PFSK-1 (cell line): ENCODE data around the gene MAP2K5.

Source experiments
- FOXP2 ChIP-seq: optimal IDR thresholded peaks from 2 replicates; pipeline ENCODE3; 2011; ENCODE audit warnings: borderline replicate concordance, control low read depth, inconsistent platforms; ENCODE audit not compliant: insufficient read depth; ENCODE audit errors: extremely low read length, extremely low read depth
- POLR2AphosphoS5 ChIP-seq: IDR thresholded peaks from 2 replicates; pipeline ENCODE4 v1.6.1; 2012; ENCODE audit warnings: low read depth, mild to moderate bottlenecking, control low read depth, low read length, moderate library complexity
- REST ChIP-seq, 2 experiments: IDR thresholded peaks; 2 replicates each; pipeline versions ENCODE4 v1.6.1 to v1.8.0; 2011 to 2012; ENCODE audit warnings: low read depth in 2 of 2, low read length in 2 of 2, control low read depth in 1 of 2, inconsistent platforms in 1 of 2, mild to moderate bottlenecking in 1 of 2, moderate library complexity in 1 of 2; ENCODE audit not compliant: insufficient read depth in 1 of 2
- SIN3A ChIP-seq: IDR thresholded peaks from 2 replicates; pipeline ENCODE4 v1.6.1; 2012; ENCODE audit warnings: mild to moderate bottlenecking, low read length, moderate library complexity, borderline replicate concordance; ENCODE audit not compliant: insufficient read depth
- TAF1 ChIP-seq: IDR thresholded peaks from 2 replicates; pipeline ENCODE4 v1.6.1; 2012; ENCODE audit warnings: low read length, control low read depth, borderline replicate concordance; ENCODE audit not compliant: insufficient read depth

Gene MAP2K5

GRCh38 chr15:67559576-67559975 lies 17.1 kb downstream of the MAP2K5 start:
- no peak for TF ChIP-seq POLR2AphosphoS5
- no peak for TF ChIP-seq FOXP2
- no peak for TF ChIP-seq REST (IDR thresholded peaks at IDR 0.05; ENCODE audit: insufficient read depth in 1 of 2, low read depth in 2 of 2, low read length in 2 of 2)
- TF ChIP-seq TAF1: no peak
- no peak for TF ChIP-seq SIN3A

- TF ChIP-seq REST (IDR thresholded peaks at IDR 0.05; ENCODE audit: insufficient read depth in 1 of 2, low read depth in 2 of 2, low read length in 2 of 2): no peak
- TF ChIP-seq FOXP2: no peak
- TF ChIP-seq SIN3A: no peak
- no peak for TF ChIP-seq POLR2AphosphoS5
- TF ChIP-seq TAF1: no peak
Observed at GRCh38 chr15:67560320-67560719, 17.8 kb downstream of the MAP2K5 start.

- no peak for TF ChIP-seq SIN3A
- no peak for TF ChIP-seq REST (IDR thresholded peaks at IDR 0.05; ENCODE audit: insufficient read depth in 1 of 2, low read depth in 2 of 2, low read length in 2 of 2)
- TF ChIP-seq TAF1: no peak
- TF ChIP-seq FOXP2: no peak
Observed at GRCh38 chr15:67563092-67563491, 20.6 kb downstream of the MAP2K5 start.

GRCh38 chr15:67564021-67564967 lies 21.8 kb downstream of the MAP2K5 start:
- TF ChIP-seq REST (IDR thresholded peaks at IDR 0.05; ENCODE audit: insufficient read depth in 1 of 2, low read depth in 2 of 2, low read length in 2 of 2) (no peak), SIN3A (no peak), FOXP2 (no peak), POLR2AphosphoS5 (no peak), TAF1 (no peak)

- no peak for TF ChIP-seq FOXP2
- no peak for TF ChIP-seq REST (IDR thresholded peaks at IDR 0.05; ENCODE audit: insufficient read depth in 1 of 2, low read depth in 2 of 2, low read length in 2 of 2)
- no peak for TF ChIP-seq SIN3A
- TF ChIP-seq POLR2AphosphoS5: no peak
- no peak for TF ChIP-seq TAF1
Observed at GRCh38 chr15:67564968-67565345, 22.5 kb downstream of the MAP2K5 start.
